HG03439 (cell line): ENCODE data around the gene CNN2.

Experiments used
- ATAC-seq: cut with Tn5 transposase; IDR thresholded peaks from one replicate; pipeline ENCODE4 v1.9.1; 2021; ENCODE audit warnings: mild to moderate bottlenecking, moderate library complexity; ENCODE audit not compliant: unreplicated experiment

The CNN2 gene

DNA sequence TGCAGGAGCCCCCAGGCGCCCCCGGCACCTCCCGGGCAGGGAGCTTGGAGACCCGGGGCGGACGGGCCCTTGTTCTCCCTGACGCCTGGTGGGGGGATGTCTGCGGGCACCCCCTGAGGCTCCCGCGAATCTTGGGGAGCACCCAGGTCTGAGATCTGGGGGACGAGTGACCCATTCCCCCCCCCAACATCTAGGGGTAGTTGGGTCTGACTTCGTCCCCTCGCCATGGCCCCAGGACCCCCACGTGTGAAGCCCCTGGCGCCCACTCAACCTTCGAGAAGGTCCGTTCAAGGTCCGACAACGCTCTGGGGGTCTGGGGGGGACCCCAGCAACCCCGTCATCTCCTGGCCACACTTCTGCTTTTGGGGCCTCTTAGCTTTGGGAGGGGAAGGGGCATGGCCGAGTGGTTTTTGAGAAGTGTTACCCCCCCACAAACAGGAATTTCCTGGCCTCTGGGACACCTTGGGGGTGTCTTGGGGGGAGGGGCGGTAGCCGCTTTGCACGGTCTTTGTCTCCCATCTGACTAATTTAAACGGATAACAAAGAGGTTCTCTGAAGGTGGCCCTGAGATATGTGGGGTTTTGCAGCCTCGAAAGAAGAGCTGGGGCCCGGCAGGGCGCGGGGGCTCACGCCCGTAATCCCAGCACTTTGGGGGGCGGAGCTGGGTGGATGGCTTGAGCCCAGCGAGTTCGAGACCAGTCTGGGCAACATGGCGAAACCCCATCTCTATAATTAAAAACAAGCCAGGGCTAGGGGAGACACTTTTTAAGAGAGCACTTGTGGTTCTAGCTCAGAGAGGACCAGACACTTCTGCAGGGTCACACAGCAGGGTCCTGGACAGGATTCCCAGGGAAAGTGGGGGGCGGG lies 608 bp downstream of the CNN2 start:
- no peak for ATAC-seq

DNA sequence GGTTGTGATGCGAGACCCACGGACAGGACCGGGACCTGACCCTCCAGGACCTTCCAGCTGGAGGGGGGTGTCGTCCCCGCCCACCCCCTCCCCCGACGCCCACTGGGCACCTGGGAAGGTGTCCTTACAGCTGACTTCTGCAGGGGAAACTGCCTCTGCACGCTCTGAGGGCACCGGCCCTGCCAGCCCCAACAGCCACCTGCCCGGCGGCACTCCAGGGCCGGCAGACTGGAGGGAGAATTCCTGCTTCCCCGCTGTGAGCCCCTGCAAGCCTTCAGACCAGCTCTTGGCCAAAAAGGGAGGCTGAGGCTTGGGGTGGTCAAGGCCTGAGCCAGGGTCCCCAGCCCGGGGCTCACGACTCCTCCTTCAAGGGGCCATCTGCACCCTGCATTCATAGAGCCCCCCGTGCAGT lies 1.2 kb downstream of the CNN2 start:
- no peak for ATAC-seq

- no peak for ATAC-seq
These were observed 1.9 kb downstream of the CNN2 start for GRCh38 chr19:1028062-1028926.

- no peak for ATAC-seq
These were observed 6.0 kb downstream of the CNN2 start for GRCh38 chr19:1032264-1032867.

GRCh38 chr19:1035998-1036621 lies 9.7 kb downstream of the CNN2 start:
- ATAC-seq, result no peak

DNA sequence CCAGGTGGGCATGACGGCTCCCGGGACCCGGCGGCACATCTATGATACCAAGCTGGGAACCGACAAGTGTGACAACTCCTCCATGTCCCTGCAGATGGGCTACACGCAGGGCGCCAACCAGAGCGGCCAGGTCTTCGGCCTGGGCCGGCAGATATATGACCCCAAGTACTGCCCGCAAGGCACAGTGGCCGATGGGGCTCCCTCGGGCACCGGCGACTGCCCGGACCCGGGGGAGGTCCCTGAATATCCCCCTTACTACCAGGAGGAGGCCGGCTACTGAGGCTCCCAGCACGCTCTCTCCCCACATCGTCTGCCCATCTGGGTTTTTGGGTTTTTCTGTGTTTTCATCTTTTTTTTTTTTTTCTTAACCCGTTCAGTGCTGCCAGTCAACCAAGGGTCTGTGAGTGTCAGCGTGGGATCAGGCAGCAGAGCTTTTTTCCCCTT lies 11.2 kb downstream of the CNN2 start:
- no peak for ATAC-seq

DNA sequence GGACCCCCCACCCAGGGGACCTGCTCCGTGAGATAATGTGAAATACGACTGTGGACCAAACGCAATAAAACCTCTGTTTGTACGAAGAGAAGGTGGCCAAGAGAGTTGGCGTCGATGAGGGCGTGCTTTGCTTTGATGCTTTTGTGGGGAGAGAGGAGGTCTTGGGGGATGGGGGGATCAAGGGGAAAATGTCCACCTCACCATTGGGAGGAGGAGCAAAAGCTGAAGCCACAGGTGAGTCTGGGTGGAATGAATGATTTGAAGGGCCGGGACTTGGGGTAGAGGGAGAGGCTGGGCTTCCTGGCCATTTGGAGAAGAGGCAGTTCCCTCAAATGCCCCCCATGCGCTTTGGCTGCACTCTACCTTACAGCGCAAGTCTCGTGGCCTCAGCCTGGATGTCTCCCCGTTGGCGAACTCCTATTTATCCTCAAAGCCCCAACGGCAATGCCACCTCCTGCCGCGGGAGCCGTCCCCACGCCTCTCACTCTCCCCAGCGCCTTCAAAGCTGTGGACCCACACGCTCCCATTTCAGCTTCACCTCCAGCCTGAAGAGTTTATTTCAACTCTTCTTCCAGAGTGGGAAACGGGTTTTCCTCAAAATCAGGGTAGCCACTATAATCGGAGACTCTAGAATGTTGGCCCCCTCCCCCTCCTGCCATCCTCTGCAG lies 12.7 kb downstream of the CNN2 start:
- ATAC-seq, result no peak

- peak; percentile 67 for ATAC-seq
These were observed 13.5 kb downstream of the CNN2 start, which contains the start of gene ABCA7 for GRCh38 chr19:1039646-1040475. Gene ABCA7, plus strand, starts transcription at chr19:1040107. Its CDS starts 1,255 bp downstream, at chr19:1041362.

DNA sequence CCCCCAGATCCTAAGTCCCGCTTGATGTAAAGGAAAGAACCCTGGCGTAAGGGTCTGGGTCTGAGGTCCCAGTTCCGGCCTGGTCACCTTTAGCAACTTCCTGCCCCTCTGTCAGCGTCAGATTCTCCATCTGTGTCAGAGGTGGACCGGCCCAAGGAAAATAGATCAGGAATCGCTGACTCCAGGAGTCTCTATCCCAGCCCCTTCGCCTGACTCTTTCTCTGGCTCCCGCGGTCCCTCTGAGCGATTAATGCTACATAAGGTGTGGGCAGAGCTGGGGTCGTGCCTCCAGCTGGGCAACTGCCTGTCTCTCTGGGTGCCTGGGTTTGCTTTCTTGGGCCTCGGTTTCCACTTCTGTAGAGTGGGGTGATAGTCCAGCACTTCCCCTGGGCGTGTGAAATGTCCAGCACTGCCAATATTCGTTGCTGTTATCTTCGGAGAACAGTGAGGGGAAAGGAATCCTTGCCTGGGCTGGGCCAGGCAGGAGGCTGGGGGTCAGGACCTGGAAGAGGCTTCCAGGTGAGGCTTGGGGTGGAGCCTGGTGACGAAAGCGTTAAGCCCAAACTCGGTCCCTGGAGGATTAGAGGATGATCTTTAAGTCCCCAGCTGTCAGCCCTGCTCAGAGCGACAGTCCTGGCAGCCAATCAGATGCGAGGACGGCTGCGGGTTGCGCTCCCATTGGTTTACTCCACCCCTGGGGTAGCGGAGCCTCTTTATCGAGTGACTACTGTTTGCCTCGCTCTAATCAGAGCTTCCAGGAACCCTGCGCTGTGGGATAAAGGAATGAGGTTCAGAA lies 14.3 kb downstream of the CNN2 start:
- peak; percentile 41 for ATAC-seq

- no peak for ATAC-seq
These were observed 14.9 kb downstream of the CNN2 start for GRCh38 chr19:1041272-1041834.

DNA sequence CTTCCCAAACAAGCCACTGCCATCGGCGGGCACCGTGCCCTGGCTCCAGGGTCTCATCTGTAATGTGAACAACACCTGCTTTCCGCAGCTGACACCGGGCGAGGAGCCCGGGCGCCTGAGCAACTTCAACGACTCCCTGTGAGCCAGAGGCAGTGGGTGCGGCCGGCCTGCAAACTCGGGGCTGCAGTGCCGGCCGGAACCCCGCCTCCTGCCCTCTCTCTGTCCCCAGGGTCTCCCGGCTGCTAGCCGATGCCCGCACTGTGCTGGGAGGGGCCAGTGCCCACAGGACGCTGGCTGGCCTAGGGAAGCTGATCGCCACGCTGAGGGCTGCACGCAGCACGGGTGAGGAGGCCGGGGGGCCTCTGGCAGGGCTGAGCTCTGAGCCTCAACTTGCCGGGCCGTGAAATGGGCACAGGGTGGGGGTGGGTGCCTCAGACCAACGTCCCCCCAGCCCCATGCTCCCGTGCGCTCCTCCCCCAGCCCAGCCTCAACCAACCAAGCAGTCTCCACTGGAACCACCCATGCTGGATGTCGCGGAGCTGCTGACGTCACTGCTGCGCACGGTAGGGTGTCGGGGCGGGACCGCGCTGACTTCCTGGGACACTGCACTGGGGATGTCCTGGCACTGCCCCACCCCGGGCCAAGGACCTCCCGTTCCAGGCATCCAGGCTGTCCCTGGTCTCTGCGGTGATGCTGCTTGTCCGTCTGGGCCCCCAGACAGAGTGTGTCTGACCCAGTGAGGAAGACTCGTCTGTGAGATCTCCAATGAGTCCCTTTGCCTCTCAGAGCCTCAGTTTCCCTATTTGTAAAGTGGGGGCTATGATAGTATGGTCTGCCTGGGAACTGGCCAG lies 15.7 kb downstream of the CNN2 start:
- ATAC-seq, result no peak

DNA sequence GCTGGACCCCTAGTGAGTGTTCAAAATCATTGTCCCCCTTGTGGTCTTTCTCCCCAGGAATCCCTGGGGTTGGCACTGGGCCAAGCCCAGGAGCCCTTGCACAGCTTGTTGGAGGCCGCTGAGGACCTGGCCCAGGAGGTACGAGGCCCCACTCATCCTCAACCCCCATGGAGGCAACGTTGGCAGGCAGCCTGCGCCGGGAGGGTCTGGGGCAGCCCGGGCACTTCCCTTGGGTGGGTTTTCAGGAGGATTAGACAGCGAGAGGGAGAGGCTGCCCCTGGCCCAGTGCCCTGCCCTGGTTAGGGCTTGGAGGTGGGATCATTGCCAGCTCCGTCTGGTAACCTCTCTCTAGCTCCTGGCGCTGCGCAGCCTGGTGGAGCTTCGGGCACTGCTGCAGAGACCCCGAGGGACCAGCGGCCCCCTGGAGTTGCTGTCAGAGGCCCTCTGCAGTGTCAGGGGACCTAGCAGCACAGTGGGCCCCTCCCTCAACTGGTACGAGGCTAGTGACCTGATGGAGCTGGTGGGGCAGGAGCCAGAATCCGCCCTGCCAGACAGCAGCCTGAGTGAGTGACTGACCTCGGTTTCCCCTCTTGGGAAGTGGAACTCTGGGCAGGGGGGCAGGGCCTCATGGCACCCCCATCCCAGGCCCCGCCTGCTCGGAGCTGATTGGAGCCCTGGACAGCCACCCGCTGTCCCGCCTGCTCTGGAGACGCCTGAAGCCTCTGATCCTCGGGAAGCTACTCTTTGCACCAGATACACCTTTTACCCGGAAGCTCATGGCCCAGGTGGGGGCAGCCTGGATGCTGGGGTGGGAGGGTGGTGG lies 16.5 kb downstream of the CNN2 start:
- ATAC-seq, result no peak

DNA sequence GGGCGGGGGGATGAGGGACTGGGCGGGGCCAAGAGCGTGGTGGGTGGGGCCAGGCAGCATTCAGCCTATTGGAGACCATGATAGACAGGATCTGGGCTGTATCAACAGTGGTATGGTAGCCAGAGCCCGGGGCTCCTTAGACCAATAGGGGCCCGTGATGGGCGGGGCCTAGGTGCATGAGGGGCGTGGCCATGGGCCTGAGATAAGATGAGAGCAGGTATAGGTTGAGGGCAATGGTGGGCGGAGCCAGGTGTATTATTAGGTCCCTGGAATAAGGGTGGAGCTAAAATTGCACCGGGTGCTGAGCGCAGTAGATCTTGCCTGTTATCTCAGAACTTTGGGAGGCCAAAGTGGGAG lies 18.8 kb downstream of the CNN2 start:
- ATAC-seq, result no peak

DNA sequence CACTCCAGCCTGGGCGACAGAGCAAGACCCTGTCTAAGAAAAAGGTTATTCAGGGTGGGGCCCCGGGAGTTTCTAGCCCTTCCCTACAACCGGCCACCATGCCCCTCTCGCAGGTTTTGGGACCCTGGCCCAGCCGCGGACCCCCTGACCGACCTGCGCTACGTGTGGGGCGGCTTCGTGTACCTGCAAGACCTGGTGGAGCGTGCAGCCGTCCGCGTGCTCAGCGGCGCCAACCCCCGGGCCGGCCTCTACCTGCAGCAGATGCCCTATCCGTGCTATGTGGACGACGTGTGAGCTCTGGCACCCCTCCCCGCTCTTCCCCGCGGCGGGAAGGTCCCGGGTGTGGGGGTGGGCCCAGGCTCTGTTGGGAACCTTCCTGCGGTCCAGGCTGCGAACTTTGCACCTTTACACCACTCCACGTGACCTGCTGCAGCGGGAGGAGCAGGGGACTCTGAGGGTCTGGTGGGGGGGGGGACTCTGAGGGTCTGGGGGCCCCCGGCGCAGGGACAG lies 19.8 kb downstream of the CNN2 start:
- ATAC-seq, result no peak

DNA sequence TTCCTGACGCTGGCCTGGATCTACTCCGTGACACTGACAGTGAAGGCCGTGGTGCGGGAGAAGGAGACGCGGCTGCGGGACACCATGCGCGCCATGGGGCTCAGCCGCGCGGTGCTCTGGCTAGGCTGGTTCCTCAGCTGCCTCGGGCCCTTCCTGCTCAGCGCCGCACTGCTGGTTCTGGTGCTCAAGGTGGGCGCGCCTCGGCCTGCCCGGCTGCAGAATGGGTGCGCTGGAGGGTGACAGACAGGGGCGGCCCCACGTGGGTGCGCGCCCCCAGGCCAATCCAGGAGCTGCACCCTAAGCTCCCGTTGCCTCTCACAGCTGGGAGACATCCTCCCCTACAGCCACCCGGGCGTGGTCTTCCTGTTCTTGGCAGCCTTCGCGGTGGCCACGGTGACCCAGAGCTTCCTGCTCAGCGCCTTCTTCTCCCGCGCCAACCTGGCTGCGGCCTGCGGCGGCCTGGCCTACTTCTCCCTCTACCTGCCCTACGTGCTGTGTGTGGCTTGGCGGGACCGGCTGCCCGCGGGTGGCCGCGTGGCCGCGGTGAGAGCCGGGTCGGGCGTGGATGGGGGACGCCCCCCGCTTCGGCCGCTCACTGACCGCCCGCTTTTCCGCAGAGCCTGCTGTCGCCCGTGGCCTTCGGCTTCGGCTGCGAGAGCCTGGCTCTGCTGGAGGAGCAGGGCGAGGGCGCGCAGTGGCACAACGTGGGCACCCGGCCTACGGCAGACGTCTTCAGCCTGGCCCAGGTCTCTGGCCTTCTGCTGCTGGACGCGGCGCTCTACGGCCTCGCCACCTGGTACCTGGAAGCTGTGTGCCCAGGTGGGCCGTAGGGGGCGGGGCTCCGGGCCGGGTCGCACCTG lies 20.7 kb downstream of the CNN2 start:
- ATAC-seq, result no peak
